Measurements from ENCODE around the gene PSIP1.
"Not testable (repeated sequence)": the region's sequence is repeated elsewhere in the genome, so short reads cannot be mapped to it uniquely, and the experiment has no call there.

Gene PSIP1

DNA sequence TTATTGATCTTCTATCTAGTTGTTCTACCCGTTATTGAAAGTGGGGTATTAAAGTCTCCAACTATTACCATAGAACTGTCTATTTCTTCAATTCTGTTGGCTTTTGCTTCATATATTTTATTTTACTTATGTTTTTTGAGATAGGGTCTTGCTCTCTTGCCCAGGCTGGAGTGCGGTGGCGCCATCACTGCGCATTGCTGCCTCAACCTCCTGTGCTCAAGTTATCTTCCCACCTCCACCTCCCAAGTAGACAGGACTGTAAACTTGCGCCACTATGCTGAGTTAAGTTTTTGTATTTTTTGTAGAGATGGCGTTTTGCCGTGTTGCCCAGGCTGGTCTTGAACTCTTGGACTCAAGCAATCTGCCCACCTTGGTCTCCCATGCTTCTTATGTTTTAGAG, 71.9 kb downstream of the PSIP1 start:
- TF ChIP-seq, protein P1, sequence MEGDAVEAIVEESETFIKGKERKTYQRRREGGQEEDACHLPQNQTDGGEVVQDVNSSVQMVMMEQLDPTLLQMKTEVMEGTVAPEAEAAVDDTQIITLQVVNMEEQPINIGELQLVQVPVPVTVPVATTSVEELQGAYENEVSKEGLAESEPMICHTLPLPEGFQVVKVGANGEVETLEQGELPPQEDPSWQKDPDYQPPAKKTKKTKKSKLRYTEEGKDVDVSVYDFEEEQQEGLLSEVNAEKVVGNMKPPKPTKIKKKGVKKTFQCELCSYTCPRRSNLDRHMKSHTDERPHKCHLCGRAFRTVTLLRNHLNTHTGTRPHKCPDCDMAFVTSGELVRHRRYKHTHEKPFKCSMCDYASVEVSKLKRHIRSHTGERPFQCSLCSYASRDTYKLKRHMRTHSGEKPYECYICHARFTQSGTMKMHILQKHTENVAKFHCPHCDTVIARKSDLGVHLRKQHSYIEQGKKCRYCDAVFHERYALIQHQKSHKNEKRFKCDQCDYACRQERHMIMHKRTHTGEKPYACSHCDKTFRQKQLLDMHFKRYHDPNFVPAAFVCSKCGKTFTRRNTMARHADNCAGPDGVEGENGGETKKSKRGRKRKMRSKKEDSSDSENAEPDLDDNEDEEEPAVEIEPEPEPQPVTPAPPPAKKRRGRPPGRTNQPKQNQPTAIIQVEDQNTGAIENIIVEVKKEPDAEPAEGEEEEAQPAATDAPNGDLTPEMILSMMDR (IDR thresholded peaks at IDR 0.05; ENCODE audit: borderline replicate concordance, control extremely low read depth, extremely low read depth, insufficient read depth, missing control alignments), result no peak
- in situ Hi-C loops (cut with MboI; ENCODE audit: low sequenced_read_pairs, unreplicated experiment), result no loop called here
- no peak for DNase-seq (ENCODE audit: low spot score)

DNA sequence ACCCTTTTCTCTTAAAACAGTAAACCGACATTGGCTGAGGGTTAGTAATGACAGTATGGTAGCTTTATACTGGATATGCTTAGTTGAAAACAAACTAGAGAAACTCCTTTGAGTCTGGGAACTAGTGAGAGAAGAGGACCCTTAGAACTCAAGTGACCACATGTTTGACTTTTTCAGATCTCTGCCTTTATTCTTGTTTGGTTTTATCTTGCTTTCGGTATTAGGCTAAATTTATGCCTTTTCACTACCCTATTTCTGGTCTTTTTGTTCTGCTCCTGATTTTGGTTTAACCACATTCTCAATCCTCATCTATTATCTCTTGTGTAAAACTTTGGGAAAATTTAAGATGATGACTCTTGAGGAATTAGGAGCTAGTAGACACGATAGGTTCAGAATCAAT, 77.1 kb downstream of the PSIP1 start:
- TF ChIP-seq, protein P1 (IDR thresholded peaks at IDR 0.05; ENCODE audit: borderline replicate concordance, control extremely low read depth, extremely low read depth, insufficient read depth, missing control alignments), result no peak
- DNase-seq (ENCODE audit: low spot score), result peak; percentile 49
- in situ Hi-C loops (cut with MboI; ENCODE audit: low sequenced_read_pairs, unreplicated experiment), result no loop called here

DNA sequence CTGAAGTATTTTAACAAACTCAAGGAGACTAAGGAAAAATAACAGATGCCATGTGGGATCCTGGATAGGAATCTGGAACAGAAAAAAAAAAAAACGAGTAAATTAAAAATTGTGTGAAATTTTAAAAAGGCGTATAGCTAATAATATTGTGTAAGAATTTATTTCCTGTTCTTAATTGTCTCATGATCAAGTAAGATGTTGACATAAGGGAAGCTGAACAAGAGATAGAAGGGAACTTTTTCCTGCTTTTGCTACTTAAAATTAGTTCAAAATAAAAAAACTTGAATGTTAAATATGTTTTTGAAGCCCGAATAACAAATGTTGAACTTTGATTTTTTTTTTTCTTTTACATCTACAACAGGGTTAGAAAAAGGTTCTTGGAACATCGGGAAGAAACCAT, 77.6 kb downstream of the PSIP1 start:
- TF ChIP-seq, protein P1 (IDR thresholded peaks at IDR 0.05; ENCODE audit: borderline replicate concordance, control extremely low read depth, extremely low read depth, insufficient read depth, missing control alignments), result no peak
- in situ Hi-C loops (cut with MboI; ENCODE audit: low sequenced_read_pairs, unreplicated experiment), result no loop called here
- no peak for DNase-seq (ENCODE audit: low spot score)

DNA sequence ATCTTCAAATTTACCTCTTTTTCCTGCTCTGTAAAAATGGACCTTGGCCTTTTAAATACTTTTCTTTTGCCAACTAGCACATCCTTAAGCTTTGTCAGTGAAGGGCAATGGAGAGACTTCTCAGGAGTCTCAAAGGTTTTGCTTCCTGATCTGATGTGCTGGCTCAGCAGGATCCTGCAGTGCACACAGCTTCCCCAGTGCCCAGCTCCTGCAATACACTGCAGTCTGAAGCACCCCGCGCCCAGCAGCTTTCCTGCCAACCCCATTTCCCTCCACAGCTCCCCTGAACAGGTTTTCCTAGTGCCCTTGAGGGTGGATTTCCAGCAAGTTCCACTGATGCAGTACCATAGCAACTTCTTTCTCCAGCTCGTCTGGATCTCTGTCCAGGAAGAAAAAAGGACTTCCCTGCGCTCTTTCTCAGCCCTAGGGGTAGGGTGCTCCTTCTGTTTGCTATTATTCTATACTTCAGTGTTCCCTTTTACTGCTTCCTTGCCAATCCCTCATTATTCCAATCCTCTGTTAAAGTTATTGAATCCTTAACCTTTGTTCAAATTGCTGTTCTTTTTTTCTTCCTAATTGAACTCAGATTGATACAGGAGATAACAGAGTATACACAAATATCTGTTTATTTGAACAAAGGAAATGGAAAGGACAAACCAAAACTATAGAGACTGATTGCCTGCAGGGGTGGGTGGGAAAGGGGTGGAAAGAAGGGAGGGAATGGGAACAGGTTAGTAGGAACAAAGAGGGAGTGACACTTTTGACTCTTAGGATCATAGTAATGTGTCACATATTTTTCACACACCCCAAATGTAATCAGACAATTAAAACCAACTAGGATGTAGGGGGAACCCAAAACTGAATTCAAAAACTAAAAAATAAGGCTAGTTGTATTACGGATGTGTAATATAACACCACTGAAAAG, 79.6 kb downstream of the PSIP1 start:
- TF ChIP-seq, protein P1 (IDR thresholded peaks at IDR 0.05; ENCODE audit: borderline replicate concordance, control extremely low read depth, extremely low read depth, insufficient read depth, missing control alignments), result no peak
- no peak for DNase-seq (ENCODE audit: low spot score)
- in situ Hi-C loops (cut with MboI; ENCODE audit: low sequenced_read_pairs, unreplicated experiment), result no loop called here

DNA sequence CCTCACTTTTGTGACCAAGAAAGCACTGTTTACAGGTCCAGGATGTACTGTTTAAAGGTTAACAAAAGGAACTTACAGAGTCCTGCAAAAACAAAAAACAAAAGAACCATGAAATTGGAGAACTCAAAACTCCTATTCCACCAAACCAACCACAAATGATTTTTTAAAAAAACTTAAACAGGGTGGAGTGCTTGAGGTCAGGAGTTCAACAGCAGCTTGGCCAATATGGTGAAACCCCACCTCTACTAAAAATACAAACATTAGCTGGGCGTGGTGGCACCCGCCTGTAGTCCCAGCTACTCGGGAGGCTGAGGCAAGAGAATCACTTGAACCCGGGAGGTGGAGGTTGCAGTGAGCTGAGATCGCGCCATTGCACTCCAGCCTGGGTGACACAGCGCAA, 83.1 kb downstream of the PSIP1 start:
- DNase-seq (ENCODE audit: low spot score); in situ Hi-C loops (cut with MboI; ENCODE audit: low sequenced_read_pairs, unreplicated experiment): not testable (repeated sequence)

DNA sequence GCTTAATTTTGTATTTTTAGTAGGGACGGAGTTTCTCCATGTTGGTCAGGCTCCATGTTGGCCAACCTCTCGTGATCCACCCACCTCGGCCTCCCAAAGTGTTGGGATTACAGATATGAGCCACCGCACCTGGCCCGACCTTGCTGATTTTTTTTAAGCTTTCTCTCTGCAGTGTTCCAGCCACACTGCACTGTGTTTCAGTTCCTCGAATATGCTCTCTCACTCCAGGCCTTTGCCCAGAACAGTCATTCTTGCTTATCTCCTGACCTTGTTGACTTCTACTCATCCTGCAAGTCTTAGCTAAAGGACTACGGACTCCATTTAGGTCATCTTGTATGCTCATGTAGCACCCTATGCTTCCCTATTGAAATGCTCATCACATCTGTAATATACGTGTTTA, 84.8 kb downstream of the PSIP1 start:
- TF ChIP-seq, protein P1 (IDR thresholded peaks at IDR 0.05; ENCODE audit: borderline replicate concordance, control extremely low read depth, extremely low read depth, insufficient read depth, missing control alignments), result no peak
- in situ Hi-C loops (cut with MboI; ENCODE audit: low sequenced_read_pairs, unreplicated experiment), result no loop called here
- peak; percentile 66 for DNase-seq (ENCODE audit: low spot score)

DNA sequence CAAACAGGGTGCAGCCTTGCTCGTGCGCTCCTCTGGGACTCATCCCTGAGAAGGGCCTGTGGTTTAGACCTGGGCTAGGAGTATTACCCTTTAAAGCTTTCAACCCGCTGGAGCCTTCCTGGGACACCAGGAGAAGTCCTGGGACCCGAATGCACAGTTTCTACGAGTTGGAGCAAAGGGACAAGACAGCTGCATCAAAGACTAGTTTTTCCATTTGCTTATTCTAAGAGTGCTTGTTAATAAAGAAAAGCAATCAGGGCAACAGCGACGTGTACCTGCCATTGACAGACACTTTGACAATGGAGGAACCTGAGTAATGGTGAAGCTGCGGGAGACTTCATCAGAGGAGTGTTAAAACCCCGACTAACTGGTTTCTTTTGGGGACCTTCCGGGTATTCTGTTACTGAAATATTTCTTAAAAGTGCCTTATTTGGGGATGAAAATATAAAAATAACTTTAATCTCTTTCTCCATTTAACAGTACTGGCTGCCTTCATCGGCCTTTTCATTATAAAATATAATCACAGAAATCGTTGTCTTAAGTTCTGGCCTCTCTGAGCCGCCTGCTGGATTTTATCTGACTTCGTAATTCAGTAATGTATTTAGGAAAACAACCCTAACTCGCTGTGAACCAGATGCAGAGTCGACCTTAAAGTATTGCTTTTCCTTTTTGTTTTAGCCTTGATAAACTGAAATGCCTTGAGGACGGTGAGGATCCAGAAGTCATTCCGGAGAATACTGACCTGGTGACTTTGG, 87.4 kb downstream of the PSIP1 start:
- TF ChIP-seq, protein P1 (IDR thresholded peaks at IDR 0.05; ENCODE audit: borderline replicate concordance, control extremely low read depth, extremely low read depth, insufficient read depth, missing control alignments), result no peak
- no peak for DNase-seq (ENCODE audit: low spot score)
- in situ Hi-C loops (cut with MboI; ENCODE audit: low sequenced_read_pairs, unreplicated experiment), result loop anchor here (25.0 kb wide), 1 partner anchor 136 kb away; no protein-coding TSS in a partner anchor

All from GM13976 (cell line).